Large intestine (tissue), 3 donors: ENCODE results near the gene TBR1. TPM values are rescaled to one million over a fixed set of nuclear protein-coding genes. Genes with fewer than 3 reads are reported as not detected.
A peak's percentile ranks its signal among the peaks of the same experiment; 100 is the strongest.

ENCODE experiments used
- DNase-seq, 2 donors: peaks; one replicate each; pipeline versions ENCODE4 v3.0.0 to v3.0.0-alpha.2; 2013
- H3K27ac ChIP-seq: one replicate; pipeline ENCODE4 v1.5.1; 2013; ENCODE audit warnings: low read length
- H3K27me3 ChIP-seq: 2 replicates; pipeline ENCODE4 v1.6.1; 2013; ENCODE audit warnings: low read length; ENCODE audit not compliant: control insufficient read depth, insufficient read depth
- H3K36me3 ChIP-seq: 2 replicates; pipeline ENCODE4 v1.6.1; 2013; ENCODE audit warnings: low read length; ENCODE audit not compliant: control insufficient read depth, insufficient read depth
- H3K4me1 ChIP-seq: one replicate; pipeline ENCODE4 v1.6.1; 2013; ENCODE audit warnings: low read length; ENCODE audit not compliant: control insufficient read depth, insufficient read depth
- H3K4me3 ChIP-seq: one replicate; pipeline ENCODE4 v1.5.1; 2013; ENCODE audit warnings: low read length
- H3K9me3 ChIP-seq: one replicate; pipeline ENCODE4 v1.6.1; 2013; ENCODE audit warnings: mild to moderate bottlenecking, low read depth, low read length, moderate library complexity; ENCODE audit not compliant: control insufficient read depth
- WGBS: methylation state at CpG from one replicate; pipeline ENCODE4 v1.1.5; 2013; ENCODE audit warnings: low lambda C conversion rate; ENCODE audit not compliant: insufficient coverage; 5-methylcytosine and 5-hydroxymethylcytosine counted together
- polyA plus RNA-seq: library from polyadenylated mRNA; unstranded; fragments of 120-200 nt; gene quantifications from one replicate; pipeline ENCODE4 v1.2.1, GENCODE V29; 2013

Gene TBR1
- polyA plus RNA-seq, 1 donor, result 0.01 TPM

DNA sequence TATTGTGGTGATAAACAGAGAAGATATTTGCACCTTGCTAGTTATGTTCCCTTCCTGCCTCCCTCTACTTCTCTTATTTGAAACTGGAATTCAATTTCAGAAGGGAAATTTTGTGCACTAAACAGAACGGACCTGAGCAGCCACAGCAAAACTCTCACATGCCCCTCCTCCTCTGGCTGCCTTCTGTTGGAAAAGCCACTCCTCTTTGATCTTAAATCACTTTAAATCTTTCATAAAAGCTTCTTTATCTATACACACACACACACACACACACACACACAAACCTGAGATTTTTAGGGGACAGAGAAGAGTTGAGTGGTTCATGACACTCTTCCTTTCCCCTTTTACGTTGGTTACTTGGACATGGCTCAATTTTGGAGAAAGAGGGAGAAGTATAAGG is 5.6 kb downstream of the TBR1 start:
- WGBS, result no CpG with 5 or more reads among the region's 2 CpGs
- H3K9me3 ChIP-seq, result peaks cover 8% of the 10 kb centered on the region
- H3K4me3 ChIP-seq, result no peak overlapping the region
- H3K27ac ChIP-seq, result no peak overlapping the region
- peaks cover 99% of the 10 kb centered on the region for H3K27me3 ChIP-seq
- H3K36me3 ChIP-seq, result no peaks in the 10 kb centered on the region
- peaks cover 5% of the 10 kb centered on the region for H3K4me1 ChIP-seq
- DNase-seq, result no peak

DNA sequence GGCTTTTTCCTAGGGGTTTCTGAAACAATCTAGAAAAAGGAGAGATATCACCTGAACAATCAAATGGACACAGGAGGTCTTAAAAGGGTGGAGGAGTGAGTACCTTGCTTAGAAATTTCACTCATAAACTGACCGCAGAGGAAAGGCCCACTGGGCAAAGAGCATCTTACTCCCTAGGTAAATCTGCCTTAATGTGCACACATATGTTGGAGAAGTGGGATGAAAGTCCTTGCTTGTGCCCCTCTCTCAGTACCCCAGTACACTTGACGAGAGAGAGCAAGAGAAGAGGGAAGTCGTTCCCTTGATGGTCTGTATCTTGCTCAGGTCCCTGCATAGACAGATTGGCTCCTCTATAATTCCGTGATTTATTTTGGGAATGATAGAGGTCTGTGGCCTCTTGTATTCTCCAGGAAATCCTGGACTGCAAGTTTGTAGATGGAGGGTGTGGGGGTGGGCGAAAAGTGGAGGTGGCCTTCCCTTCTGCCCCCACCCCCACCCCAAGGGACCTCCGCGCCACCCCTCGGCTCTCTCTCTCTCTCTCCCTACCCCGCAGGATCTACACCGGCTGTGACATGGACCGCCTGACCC is 6.8 kb downstream of the TBR1 start:
- DNase-seq, result peak in 1 of 2 donors; percentile 14
- H3K27ac ChIP-seq, result no peak overlapping the region
- H3K9me3 ChIP-seq, result peaks cover 9% of the 10 kb centered on the region
- WGBS, result no CpG with 5 or more reads among the region's 11 CpGs
- H3K36me3 ChIP-seq, result no peaks in the 10 kb centered on the region
- no peak overlapping the region for H3K4me3 ChIP-seq
- peaks cover 5% of the 10 kb centered on the region for H3K4me1 ChIP-seq
- peaks cover 98% of the 10 kb centered on the region for H3K27me3 ChIP-seq

DNA sequence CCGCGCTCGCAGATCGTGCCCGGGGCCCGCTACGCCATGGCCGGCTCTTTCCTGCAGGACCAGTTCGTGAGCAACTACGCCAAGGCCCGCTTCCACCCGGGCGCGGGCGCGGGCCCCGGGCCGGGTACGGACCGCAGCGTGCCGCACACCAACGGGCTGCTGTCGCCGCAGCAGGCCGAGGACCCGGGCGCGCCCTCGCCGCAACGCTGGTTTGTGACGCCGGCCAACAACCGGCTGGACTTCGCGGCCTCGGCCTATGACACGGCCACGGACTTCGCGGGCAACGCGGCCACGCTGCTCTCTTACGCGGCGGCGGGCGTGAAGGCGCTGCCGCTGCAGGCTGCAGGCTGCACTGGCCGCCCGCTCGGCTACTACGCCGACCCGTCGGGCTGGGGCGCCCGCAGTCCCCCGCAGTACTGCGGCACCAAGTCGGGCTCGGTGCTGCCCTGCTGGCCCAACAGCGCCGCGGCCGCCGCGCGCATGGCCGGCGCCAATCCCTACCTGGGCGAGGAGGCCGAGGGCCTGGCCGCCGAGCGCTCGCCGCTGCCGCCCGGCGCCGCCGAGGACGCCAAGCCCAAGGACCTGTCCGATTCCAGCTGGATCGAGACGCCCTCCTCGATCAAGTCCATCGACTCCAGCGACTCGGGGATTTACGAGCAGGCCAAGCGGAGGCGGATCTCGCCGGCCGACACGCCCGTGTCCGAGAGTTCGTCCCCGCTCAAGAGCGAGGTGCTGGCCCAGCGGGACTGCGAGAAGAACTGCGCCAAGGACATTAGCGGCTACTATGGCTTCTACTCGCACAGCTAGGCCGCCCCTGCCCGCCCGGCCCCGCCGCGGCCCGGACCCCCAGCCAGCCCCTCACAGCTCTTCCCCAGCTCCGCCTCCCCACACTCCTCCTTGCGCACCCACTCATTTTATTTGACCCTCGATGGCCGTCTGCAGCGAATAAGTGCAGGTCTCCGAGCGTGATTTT is 7.6 kb downstream of the TBR1 start:
- no CpG with 5 or more reads among the region's 125 CpGs for WGBS
- H3K27me3 ChIP-seq, result peaks cover 98% of the 10 kb centered on the region
- peaks cover 13% of the 10 kb centered on the region for H3K9me3 ChIP-seq
- DNase-seq, result peak in 1 of 2 donors; percentile 46
- H3K36me3 ChIP-seq, result no peaks in the 10 kb centered on the region
- peaks cover 4% of the 10 kb centered on the region for H3K4me1 ChIP-seq
- H3K27ac ChIP-seq, result no peak overlapping the region
- H3K4me3 ChIP-seq, result no peak overlapping the region

DNA sequence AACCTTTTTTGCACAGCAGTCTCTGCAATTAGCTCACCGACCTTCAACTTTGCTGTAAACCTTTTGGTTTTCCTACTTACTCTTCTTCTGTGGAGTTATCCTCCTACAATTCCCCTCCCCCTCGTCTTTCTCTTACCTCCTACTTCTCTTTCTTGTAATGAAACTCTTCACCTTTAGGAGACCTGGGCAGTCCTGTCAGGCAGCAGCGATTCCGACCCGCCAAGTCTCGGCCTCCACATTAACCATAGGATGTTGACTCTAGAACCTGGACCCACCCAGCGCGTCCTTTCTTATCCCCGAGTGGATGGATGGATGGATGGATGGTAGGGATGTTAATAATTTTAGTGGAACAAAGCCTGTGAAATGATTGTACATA is 8.3 kb downstream of the TBR1 start:
- WGBS, result 0% methylated on average over 1 of the region's 9 CpGs
- no peaks in the 10 kb centered on the region for H3K36me3 ChIP-seq
- H3K27ac ChIP-seq, result no peak overlapping the region
- DNase-seq, result peak in 1 of 2 donors; percentile 14
- H3K4me3 ChIP-seq, result no peak overlapping the region
- H3K9me3 ChIP-seq, result peaks cover 13% of the 10 kb centered on the region
- peaks cover 96% of the 10 kb centered on the region for H3K27me3 ChIP-seq
- H3K4me1 ChIP-seq, result no peaks in the 10 kb centered on the region

DNA sequence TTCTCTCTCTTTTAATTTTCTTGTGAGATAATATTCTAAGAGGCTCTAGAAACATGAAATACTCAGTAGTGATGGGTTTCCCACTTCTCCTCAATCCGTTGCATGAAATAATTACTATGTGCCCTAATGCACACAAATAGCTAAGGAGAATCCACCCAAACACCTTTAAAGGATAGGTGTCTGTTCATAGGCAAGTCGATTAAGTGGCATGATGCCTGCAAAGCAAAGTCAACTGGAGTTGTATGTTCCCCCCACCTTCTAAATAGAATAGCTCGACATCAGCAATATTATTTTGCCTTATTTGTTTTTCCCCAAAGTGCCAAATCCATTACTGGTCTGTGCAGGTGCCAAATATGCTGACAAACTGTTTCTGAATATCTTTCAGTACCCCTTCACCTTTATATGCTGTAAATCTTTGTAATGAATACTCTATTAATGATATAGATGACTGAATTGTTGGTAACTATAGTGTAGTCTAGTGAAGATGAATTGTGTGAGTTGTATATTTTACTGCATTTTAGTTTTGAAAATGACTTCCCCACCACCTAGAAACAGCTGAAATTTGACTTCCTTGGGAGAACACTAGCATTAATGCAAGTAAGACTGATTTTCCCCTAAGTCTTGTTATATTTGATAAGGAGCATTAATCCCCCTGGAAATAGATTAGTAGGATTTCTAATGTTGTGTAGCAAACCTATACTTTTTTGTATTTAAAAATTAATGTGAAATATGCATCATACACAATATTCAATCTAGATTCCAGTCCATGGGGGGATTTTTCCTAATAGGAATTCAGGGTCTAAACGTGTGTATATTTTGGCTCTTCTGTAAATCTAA is 9.0 kb downstream of the TBR1 start:
- Histone ChIP-seq H3K27me3 (peaks cover 93% of the 10 kb centered on the region), H3K36me3 (no peaks in the 10 kb centered on the region), H3K9me3 (peaks cover 13% of the 10 kb centered on the region), H3K4me3 (no peak overlapping the region), H3K4me1 (no peaks in the 10 kb centered on the region), H3K27ac (no peak overlapping the region)
- no CpG with 5 or more reads among the region's 4 CpGs for WGBS
- DNase-seq, result peak in 1 of 2 donors; percentile 15

DNA sequence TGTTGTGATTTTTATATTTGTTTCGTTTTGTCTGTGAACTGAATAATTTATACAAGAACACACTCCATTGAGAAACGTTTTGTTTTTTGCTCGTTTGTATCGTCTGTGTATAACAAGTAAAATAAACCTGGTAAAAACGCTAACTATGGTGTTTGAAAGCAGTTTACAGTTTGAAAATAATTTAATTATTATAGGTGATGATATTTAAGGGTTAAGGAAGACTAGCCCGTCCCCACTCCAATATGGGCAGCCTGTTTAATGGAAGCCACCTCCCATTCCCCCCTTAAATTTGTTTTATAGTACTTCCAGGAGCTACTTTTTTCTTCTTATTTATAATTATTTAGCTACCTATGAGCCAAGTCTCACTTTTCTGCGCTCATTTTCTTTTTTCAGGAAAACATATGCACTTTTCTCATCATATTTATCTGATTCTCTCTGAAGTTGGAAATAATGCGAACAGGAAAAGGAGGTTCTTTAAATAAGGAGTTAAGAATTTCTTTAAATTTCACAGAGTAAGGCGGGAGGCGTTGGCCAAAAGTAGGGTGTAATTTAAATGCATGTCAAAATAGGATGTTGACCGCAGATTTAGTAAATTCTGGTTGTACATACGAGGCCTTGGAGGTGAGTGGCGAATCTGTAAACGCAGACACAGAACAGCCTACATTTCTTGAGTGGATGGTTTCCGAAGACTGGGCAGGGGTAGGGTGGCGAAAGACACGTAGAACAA is 9.8 kb downstream of the TBR1 start:
- Histone ChIP-seq H3K36me3 (no peaks in the 10 kb centered on the region), H3K4me1 (no peaks in the 10 kb centered on the region), H3K9me3 (peaks cover 13% of the 10 kb centered on the region), H3K4me3 (no peak overlapping the region), H3K27ac (no peak overlapping the region), H3K27me3 (peaks cover 89% of the 10 kb centered on the region)
- peak in 1 of 2 donors; percentile 19 for DNase-seq
- WGBS, result 10% methylated on average over 6 of the region's 17 CpGs

DNA sequence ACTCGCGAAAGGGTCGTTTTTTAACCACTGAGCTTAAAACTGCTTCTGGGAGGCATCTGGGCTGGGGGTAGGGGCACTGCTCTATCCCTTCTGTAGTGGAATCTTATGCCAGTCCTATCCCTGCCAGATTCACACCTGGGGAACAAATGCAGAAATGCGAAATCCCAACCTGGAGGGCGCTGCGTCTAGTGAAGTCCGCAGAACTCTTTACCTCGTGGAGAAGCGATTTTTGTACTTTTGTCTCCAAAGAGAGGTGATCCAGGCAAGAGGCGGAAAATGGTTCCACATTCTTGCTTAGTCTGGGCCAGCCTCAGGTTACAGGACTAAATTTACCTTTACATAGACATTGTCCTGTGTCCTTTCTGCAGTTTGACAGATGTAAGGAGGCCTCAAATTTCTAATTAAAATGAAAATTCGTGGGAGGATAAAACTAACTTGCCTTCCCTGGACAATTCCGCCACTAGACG is 10.4 kb downstream of the TBR1 start:
- H3K27ac ChIP-seq, result no peak overlapping the region
- peaks cover 13% of the 10 kb centered on the region for H3K9me3 ChIP-seq
- H3K4me3 ChIP-seq, result no peak overlapping the region
- H3K27me3 ChIP-seq, result peaks cover 85% of the 10 kb centered on the region
- no peaks in the 10 kb centered on the region for H3K36me3 ChIP-seq
- no peak for DNase-seq
- no CpG with 5 or more reads among the region's 13 CpGs for WGBS
- no peaks in the 10 kb centered on the region for H3K4me1 ChIP-seq

DNA sequence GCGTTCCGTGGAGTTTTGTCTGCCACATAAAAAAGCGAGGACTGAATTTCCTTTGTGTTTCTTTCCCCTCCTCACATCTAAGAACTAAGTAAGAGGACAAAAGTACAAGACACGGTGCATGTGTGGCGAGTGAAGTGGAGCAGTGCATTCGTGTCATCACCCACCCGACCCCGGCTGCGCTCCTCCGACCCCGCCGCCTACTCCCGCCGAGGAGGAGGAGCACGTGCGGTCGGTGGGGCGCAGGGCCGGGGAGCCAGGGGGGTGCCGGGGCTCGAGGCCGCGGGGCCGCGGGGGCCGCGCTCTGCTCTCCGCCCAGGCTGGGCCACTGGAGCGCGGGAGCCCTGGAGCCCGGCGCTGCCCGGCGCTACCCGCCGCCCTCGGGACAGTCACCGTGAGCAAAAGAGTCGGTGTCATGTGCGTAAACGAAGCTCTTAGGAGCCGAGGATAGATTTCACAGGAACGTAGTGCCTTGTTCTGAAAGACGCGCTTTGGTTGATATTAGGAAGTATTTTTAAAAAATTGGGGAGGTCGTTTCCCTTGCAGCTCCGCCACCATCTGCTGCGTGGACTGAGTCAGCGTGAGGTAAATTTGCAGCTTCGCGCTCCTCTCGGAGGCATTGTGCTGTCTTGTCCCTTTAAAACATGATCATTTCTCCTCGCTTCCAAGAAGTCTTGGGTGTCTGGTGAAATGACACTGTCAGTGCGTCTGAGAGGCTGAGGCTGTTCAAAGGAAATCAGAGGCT is 11.0 kb downstream of the TBR1 start:
- H3K36me3 ChIP-seq, result no peaks in the 10 kb centered on the region
- peaks cover 13% of the 10 kb centered on the region for H3K9me3 ChIP-seq
- H3K27me3 ChIP-seq, result peaks cover 82% of the 10 kb centered on the region
- no CpG with 5 or more reads among the region's 54 CpGs for WGBS
- H3K27ac ChIP-seq, result no peak overlapping the region
- no peaks in the 10 kb centered on the region for H3K4me1 ChIP-seq
- no peak overlapping the region for H3K4me3 ChIP-seq
- peak in 1 of 2 donors; percentile 31 for DNase-seq
